Ovary (tissue), 9 donors: Measurements from ENCODE around the gene GOLGB1. TPM values are rescaled to one million over a fixed set of nuclear protein-coding genes. Genes with fewer than 3 reads are reported as not detected.
"Not testable (repeated sequence)": the region's sequence is repeated elsewhere in the genome, so short reads cannot be mapped to it uniquely, and the experiment has no call there.

Experiments used
- DNase-seq, 5 donors: peaks; one replicate each; pipeline ENCODE4 v3.0.0-alpha.2; 2019 to 2020
- H3K27ac ChIP-seq, 2 donors: fragments of 200-600 bp; one replicate each; pipeline versions ENCODE4 v1.5.1 to v1.8.0; 2019 to 2022
- H3K27me3 ChIP-seq: fragments of 200-600 bp; one replicate; pipeline ENCODE4 v1.8.0; 2022
- H3K36me3 ChIP-seq: fragments of 200-600 bp; sonication (generic); one replicate; pipeline ENCODE4 v1.5.1; 2019
- H3K4me1 ChIP-seq: one replicate; pipeline ENCODE4 v1.8.1; 2013; ENCODE audit warnings: mild to moderate bottlenecking, moderate library complexity; ENCODE audit not compliant: insufficient read depth
- H3K4me3 ChIP-seq: fragments of 200-600 bp; sonication (generic); one replicate; pipeline ENCODE4 v1.5.1; 2017
- H3K9me3 ChIP-seq, 2 donors: fragments of 200-600 bp in 1 of 2; sonication (generic) in 1 of 2; one replicate each; pipeline versions ENCODE4 v1.5.1 to v1.8.1; 2013 to 2019; ENCODE audit warnings: mild to moderate bottlenecking in 1 of 2, moderate library complexity in 1 of 2
- EP300 ChIP-seq: sonication (generic); formaldehyde crosslinking; IDR thresholded peaks from one replicate; pipeline ENCODE4 v1.6.1; 2017; ENCODE audit warnings: antibody characterized with exemption
- POLR2A ChIP-seq: fragments of 450-650 bp; IDR thresholded peaks from one replicate; pipeline ENCODE4 v1.6.1; 2017; ENCODE audit warnings: antibody characterized with exemption, mild to moderate bottlenecking, moderate library complexity
- WGBS, 3 donors: extraction: QIAGEN DNeasy Blood & Tissue Kit in 1 of 3; methylation state at CpG; one replicate each; pipeline versions ENCODE4 v1.1.5 to v1.1.7; 2013 to 2017; 5-methylcytosine and 5-hydroxymethylcytosine counted together
- intact Hi-C, 4 donors: fragments of 100-400 bp; cut with DNase I; formaldehyde crosslinking; loops; one replicate each; pipeline versions ENCODE4 v1.11.0 to v1.15.1; 2022 to 2023
- polyA plus RNA-seq, 2 donors: library from polyadenylated mRNA; stranded (reverse); fragments of 200-250 nt in 1 of 2; fragments of 350-450 nt in 1 of 2; fragmentation: Illumina TruSeq in 1 of 2; extraction: RNeasy Lipid Tissue Mini Kit (QIAGEN cat#74804) in 1 of 2; gene quantifications; one replicate each; pipeline ENCODE4 v1.2.3, GENCODE V29; 2013 to 2014
- total RNA-seq, 7 donors: library from RNA; depleted of rRNA in 2 of 7; stranded (reverse); fragments of >200 nt in 2 of 7; fragmentation: NEBNext Ultra II Directional in 3 of 7; extraction: Animal tissue kit (Norgen Biotek cat#: 25700) in 3 of 7; gene quantifications; one replicate each; pipeline versions ENCODE4 v1.1.0 to v1.2.4, GENCODE V29; 2016 to 2023
- TF ChIP-seq, protein P1 (sequence below), 3 donors: fragments of 450-650 bp in 2 of 3; fragments of 200-600 bp in 1 of 3; IDR thresholded peaks; one replicate each; pipeline versions ENCODE4 v1.5.1 to v1.8.0; 2016 to 2022; ENCODE audit warnings: antibody characterized with exemption in 3 of 3, mild to moderate bottlenecking in 1 of 3
- donor health status: DM: no; HTN: no; CAD: no; lungs with moderate emphysema.
- donor health status: DM: no; HTN: no; CAD: no.
- donor health status: Bipolar disorder and iron deficiency.
- donor health status: DM: yes; HTN: yes; CAD: no.
- donor health status: DM: no; HTN: no; CAD: no.
- donor health status: DM: yes; HTN: yes; CAD: no.

GOLGB1 gene
- total and polyA plus RNA-seq, 9 donors = 18.9 to 70.5 (median 50.2) TPM

- no peak overlapping the region for H3K27ac ChIP-seq
- 81 to 86% (median 85%) methylated on average over 2 of the region's 2 CpGs for WGBS, 3 donors
- TF ChIP-seq, protein P1, sequence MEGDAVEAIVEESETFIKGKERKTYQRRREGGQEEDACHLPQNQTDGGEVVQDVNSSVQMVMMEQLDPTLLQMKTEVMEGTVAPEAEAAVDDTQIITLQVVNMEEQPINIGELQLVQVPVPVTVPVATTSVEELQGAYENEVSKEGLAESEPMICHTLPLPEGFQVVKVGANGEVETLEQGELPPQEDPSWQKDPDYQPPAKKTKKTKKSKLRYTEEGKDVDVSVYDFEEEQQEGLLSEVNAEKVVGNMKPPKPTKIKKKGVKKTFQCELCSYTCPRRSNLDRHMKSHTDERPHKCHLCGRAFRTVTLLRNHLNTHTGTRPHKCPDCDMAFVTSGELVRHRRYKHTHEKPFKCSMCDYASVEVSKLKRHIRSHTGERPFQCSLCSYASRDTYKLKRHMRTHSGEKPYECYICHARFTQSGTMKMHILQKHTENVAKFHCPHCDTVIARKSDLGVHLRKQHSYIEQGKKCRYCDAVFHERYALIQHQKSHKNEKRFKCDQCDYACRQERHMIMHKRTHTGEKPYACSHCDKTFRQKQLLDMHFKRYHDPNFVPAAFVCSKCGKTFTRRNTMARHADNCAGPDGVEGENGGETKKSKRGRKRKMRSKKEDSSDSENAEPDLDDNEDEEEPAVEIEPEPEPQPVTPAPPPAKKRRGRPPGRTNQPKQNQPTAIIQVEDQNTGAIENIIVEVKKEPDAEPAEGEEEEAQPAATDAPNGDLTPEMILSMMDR (IDR thresholded peaks at IDR 0.05) = no peak
- TF ChIP-seq POLR2A (no peak), EP300 (no peak)
- intact Hi-C loops = no loop called here
- no peaks in the 10 kb centered on the region for H3K36me3 ChIP-seq
- no peaks in the 10 kb centered on the region for H3K27me3 ChIP-seq
- H3K9me3 ChIP-seq = no peaks in the 10 kb centered on the region
- H3K4me1 ChIP-seq = no peaks in the 10 kb centered on the region
- no peak overlapping the region for H3K4me3 ChIP-seq
- DNase-seq = no peak
Measured at GRCh38 chr3:121692010-121692699, 57.4 kb downstream of the GOLGB1 start.

DNA sequence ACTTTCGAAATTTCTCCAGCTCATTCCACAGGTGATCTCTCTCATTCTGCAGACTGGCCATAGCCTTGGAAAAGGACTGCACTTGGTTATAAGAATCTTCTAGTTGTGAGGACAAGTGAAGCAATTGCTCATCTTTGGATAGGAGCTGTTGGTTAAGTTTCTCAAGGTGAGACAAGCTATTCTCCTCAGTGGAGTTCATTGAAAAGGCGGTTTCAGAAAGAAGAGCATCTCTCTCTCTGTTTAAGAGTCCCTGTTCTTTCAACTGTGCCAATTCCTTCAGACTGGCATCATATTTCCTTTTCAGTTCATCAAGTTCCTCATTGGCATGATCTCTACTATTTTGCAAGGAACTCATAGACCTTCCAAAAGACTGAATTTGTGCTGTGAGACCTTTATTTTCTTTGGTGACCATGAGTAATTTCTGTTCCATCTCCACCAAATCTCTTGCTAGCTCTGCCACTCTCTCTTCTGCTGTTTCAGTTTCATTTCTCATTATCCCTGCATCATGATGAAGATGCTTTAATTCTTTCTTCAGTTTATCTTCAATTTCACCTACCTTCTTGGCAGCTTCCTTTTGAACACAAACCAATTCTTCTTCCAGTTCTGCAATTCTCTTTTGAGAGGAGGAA, 58.6 kb downstream of the GOLGB1 start:
- no peak for TF ChIP-seq POLR2A
- TF ChIP-seq EP300 = no peak
- TF ChIP-seq, protein P1 (IDR thresholded peaks at IDR 0.05) = no peak
- H3K27me3 ChIP-seq = no peaks in the 10 kb centered on the region
- no peaks in the 10 kb centered on the region for H3K9me3 ChIP-seq
- intact Hi-C loops = no loop called here
- no peaks in the 10 kb centered on the region for H3K36me3 ChIP-seq
- H3K4me1 ChIP-seq = no peaks in the 10 kb centered on the region
- no peak overlapping the region for H3K4me3 ChIP-seq
- no peak for DNase-seq
- 98 to 100% (median 100%) methylated on average over 2 of the region's 2 CpGs for WGBS, 3 donors
- no peak overlapping the region for H3K27ac ChIP-seq

- not testable (repeated sequence) for H3K4me3 ChIP-seq
Measured at GRCh38 chr3:121688747-121689146, 60.8 kb downstream of the GOLGB1 start.

DNA sequence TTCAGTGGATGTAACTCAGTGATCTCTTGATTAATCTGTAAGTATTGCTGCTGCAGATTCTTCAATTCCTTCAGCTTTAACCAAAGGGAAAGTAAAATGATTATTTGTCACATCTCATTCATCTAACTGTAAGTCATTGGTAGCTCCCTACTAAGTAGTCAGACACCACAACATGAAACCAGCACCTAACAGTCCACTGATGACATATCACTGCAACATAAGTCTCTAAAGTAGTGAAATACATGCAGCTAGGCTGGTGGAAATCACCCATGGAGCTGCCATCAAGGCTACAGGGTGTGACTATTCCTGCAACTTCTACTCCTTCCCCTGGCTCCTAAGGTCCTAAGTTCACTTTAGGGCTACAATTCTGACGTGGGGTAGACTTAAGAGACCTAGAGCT, 67.7 kb downstream of the GOLGB1 start:
- no peak for DNase-seq
- TF ChIP-seq, protein P1 (IDR thresholded peaks at IDR 0.05) = no peak
- TF ChIP-seq POLR2A (no peak), EP300 (no peak)
- no peaks in the 10 kb centered on the region for H3K9me3 ChIP-seq
- no peaks in the 10 kb centered on the region for H3K36me3 ChIP-seq
- intact Hi-C loops = no loop called here
- no peaks in the 10 kb centered on the region for H3K27me3 ChIP-seq
- 82 to 97% (median 84%) methylated on average over 1 of the region's 1 CpG for WGBS, 3 donors
- H3K4me3 ChIP-seq = no peak overlapping the region
- no peak overlapping the region for H3K27ac ChIP-seq
- H3K4me1 ChIP-seq = no peaks in the 10 kb centered on the region

More at GRCh38 chr3:121688747-121689146, 60.8 kb downstream of the GOLGB1 start:
- H3K4me1 ChIP-seq, H3K36me3 ChIP-seq, intact Hi-C loops, H3K27me3 ChIP-seq, H3K27ac ChIP-seq, DNase-seq, H3K9me3 ChIP-seq: not testable (repeated sequence)
- 94 to 96% (median 95%) methylated on average over 29 to 31 of the region's 31 CpGs for WGBS, 3 donors

DNA sequence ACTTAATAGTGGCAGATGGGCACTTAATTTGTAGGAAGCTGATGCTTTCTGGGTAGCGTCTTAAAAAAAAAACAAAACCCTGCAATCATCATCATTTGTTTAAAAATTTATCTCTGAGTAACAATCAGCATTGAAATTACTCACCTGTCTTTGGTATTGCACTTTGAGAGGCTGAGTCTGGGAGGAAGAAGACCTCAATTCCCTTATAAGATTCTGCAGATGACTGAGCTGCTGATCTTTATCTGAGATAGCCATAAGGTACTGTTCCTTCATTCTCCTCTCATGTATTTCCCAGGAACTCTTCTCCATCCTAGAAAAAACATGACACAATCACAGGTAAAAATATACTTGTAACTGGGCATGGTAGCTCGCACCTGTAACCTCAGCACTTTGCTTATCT, 72.4 kb downstream of the GOLGB1 start:
- Histone ChIP-seq H3K27me3 (no peaks in the 10 kb centered on the region), H3K4me3 (no peak overlapping the region), H3K36me3 (no peaks in the 10 kb centered on the region), H3K4me1 (no peaks in the 10 kb centered on the region), H3K27ac (no peak overlapping the region), H3K9me3 (no peaks in the 10 kb centered on the region)
- intact Hi-C loops = no loop called here
- WGBS, 3 donors = 93 to 98% (median 96%) methylated on average over 2 of the region's 2 CpGs
- TF ChIP-seq EP300 (no peak), POLR2A (no peak)
- TF ChIP-seq, protein P1 (IDR thresholded peaks at IDR 0.05) = no peak
- no peak for DNase-seq
